DND-41 (cell line): ENCODE results near the gene FGF7.
A peak's percentile ranks its signal among the peaks of the same experiment; 100 is the strongest.

Source experiments
- ATAC-seq: fragments of 200-7000 bp; cut with Tn5 transposase; 3 replicates; pipeline ENCODE4 v1.9.1; 2021; ENCODE audit warnings: low read depth; ENCODE audit not compliant: insufficient read depth
- DNase-seq: peaks from one replicate; pipeline ENCODE4 v3.0.0-alpha.2; 2020
- H2AFZ ChIP-seq: 2 replicates; pipeline ENCODE4 v1.6.0; 2012; ENCODE audit warnings: low read depth, low read length
- H3K27ac ChIP-seq: 2 replicates; pipeline ENCODE4 v1.5.1; 2012; ENCODE audit warnings: low read length, inconsistent platforms
- H3K27me3 ChIP-seq: fragments of 200-600 bp; sonication (generic); 2 replicates; pipeline ENCODE4 v1.6.0; 2012; ENCODE audit warnings: low read length, mild to moderate bottlenecking, inconsistent platforms; ENCODE audit not compliant: insufficient read depth, poor library complexity
- H3K36me3 ChIP-seq: 2 replicates; pipeline ENCODE4 v1.5.1; 2012; ENCODE audit warnings: low read length, inconsistent platforms; ENCODE audit not compliant: insufficient read depth
- H3K4me1 ChIP-seq: 2 replicates; pipeline ENCODE4 v1.5.1; 2012; ENCODE audit warnings: mild to moderate bottlenecking, low read length; ENCODE audit not compliant: insufficient read depth
- H3K4me2 ChIP-seq: 2 replicates; pipeline ENCODE4 v1.6.0; 2012; ENCODE audit warnings: mild to moderate bottlenecking, moderate library complexity, low read length, inconsistent platforms; ENCODE audit not compliant: insufficient read depth
- H3K4me3 ChIP-seq, 2 experiments: fragments of 200-600 bp in 1 of 2; shearing (Covaris generic) in 1 of 2; 2 replicates each; pipeline ENCODE4 v1.5.1; 2012 to 2016; ENCODE audit warnings: inconsistent platforms in 2 of 2, low read length in 2 of 2, mild to moderate bottlenecking in 2 of 2, low read depth in 1 of 2, moderate library complexity in 1 of 2
- H3K79me2 ChIP-seq: 2 replicates; pipeline ENCODE4 v1.6.0; 2012; ENCODE audit warnings: low read length, inconsistent platforms; ENCODE audit not compliant: insufficient read depth
- H3K9ac ChIP-seq: 2 replicates; pipeline ENCODE4 v1.6.0; 2012; ENCODE audit warnings: low read depth, mild to moderate bottlenecking, inconsistent platforms, low read length, moderate library complexity
- H3K9me3 ChIP-seq: 2 replicates; pipeline ENCODE4 v1.5.1; 2012; ENCODE audit warnings: low read length, moderate library complexity, mild to moderate bottlenecking, inconsistent platforms; ENCODE audit not compliant: insufficient read depth, severe bottlenecking
- H4K20me1 ChIP-seq: 2 replicates; pipeline ENCODE4 v1.6.0; 2012; ENCODE audit warnings: low read length; ENCODE audit not compliant: insufficient read depth
- EZH2 ChIP-seq: IDR thresholded peaks from 3 replicates; pipeline ENCODE4 v1.6.1; 2012; ENCODE audit warnings: borderline replicate concordance, low read depth, mild to moderate bottlenecking, moderate library complexity, low read length, inconsistent platforms; ENCODE audit not compliant: severe bottlenecking
- TF ChIP-seq, protein P1 (sequence below): IDR thresholded peaks from 2 replicates; pipeline ENCODE4 v1.5.1; 2012; ENCODE audit warnings: borderline replicate concordance, low read length, moderate library complexity, mild to moderate bottlenecking; ENCODE audit not compliant: poor library complexity, severe bottlenecking; ENCODE audit errors: extremely low read depth

Gene FGF7

DNA sequence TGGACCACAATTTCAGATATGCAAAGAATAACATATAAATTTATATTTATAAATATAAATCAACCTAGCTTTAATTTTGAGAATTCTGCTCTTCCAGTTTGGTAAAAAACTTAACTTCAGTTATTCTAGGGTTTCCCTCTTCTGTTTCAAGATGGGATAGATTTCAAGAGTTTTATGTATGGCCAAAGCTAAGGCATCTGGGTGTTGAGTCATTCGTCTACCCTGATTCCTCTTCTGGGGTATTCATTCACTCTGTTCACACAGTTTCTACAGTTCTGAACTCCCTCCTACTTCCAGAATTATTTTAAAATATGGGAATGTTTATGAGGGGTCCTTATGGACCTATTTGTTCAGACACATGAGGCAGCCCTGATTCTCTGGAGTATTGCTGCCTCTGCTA lies 4.2 kb upstream of the FGF7 start:
- H3K79me2 ChIP-seq: no peaks in the 10 kb centered on the region
- no peak for DNase-seq
- no peaks in the 10 kb centered on the region for H3K9me3 ChIP-seq
- no peak overlapping the region for H2AFZ ChIP-seq
- no peaks in the 10 kb centered on the region for H4K20me1 ChIP-seq
- no peak for ATAC-seq
- no peaks in the 10 kb centered on the region for H3K36me3 ChIP-seq
- no peak overlapping the region for H3K27ac ChIP-seq
- TF ChIP-seq, protein P1, sequence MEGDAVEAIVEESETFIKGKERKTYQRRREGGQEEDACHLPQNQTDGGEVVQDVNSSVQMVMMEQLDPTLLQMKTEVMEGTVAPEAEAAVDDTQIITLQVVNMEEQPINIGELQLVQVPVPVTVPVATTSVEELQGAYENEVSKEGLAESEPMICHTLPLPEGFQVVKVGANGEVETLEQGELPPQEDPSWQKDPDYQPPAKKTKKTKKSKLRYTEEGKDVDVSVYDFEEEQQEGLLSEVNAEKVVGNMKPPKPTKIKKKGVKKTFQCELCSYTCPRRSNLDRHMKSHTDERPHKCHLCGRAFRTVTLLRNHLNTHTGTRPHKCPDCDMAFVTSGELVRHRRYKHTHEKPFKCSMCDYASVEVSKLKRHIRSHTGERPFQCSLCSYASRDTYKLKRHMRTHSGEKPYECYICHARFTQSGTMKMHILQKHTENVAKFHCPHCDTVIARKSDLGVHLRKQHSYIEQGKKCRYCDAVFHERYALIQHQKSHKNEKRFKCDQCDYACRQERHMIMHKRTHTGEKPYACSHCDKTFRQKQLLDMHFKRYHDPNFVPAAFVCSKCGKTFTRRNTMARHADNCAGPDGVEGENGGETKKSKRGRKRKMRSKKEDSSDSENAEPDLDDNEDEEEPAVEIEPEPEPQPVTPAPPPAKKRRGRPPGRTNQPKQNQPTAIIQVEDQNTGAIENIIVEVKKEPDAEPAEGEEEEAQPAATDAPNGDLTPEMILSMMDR: no peak
- no peak for TF ChIP-seq EZH2
- no peak overlapping the region for H3K4me2 ChIP-seq
- no peaks in the 10 kb centered on the region for H3K4me1 ChIP-seq
- H3K27me3 ChIP-seq: no peaks in the 10 kb centered on the region
- no peak overlapping the region for H3K4me3 ChIP-seq
- no peak overlapping the region for H3K9ac ChIP-seq

DNA sequence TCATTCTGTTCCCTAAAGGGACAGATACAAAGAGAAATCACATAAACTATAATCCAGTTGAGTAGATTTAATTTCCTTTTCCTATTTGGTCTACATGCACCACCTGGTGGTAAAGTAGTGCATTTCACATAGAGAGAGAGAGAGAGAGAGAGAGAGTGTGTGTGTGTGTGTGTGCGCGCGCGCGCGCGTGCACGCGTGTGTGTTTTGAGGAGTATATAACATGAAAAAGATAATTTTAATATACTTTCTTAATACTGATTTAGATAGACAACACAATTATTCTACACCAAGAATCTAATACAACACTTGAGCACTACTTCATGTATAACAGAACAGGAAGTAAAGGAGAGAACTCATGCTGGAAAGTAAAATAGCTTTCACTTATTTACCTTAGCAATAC lies 1.1 kb upstream of the FGF7 start:
- no peaks in the 10 kb centered on the region for H3K4me1 ChIP-seq
- H3K36me3 ChIP-seq: no peaks in the 10 kb centered on the region
- TF ChIP-seq EZH2: no peak
- TF ChIP-seq, protein P1: peak; percentile 70
- H3K9ac ChIP-seq: no peak overlapping the region
- peak; percentile 24 for DNase-seq
- no peaks in the 10 kb centered on the region for H3K9me3 ChIP-seq
- peak; percentile 54; the same call in 1 of the 3 replicates for ATAC-seq
- H3K27me3 ChIP-seq: no peaks in the 10 kb centered on the region
- no peak overlapping the region for H3K27ac ChIP-seq
- no peaks in the 10 kb centered on the region for H4K20me1 ChIP-seq
- H3K4me3 ChIP-seq: peak overlapping the region in 1 of 2 experiments; percentile 22; a peak in 1 of 4 replicates
- H3K79me2 ChIP-seq: no peaks in the 10 kb centered on the region
- peak overlapping the region; percentile 45; the same call in 1 of the 2 replicates for H3K4me2 ChIP-seq
- H2AFZ ChIP-seq: no peak overlapping the region

DNA sequence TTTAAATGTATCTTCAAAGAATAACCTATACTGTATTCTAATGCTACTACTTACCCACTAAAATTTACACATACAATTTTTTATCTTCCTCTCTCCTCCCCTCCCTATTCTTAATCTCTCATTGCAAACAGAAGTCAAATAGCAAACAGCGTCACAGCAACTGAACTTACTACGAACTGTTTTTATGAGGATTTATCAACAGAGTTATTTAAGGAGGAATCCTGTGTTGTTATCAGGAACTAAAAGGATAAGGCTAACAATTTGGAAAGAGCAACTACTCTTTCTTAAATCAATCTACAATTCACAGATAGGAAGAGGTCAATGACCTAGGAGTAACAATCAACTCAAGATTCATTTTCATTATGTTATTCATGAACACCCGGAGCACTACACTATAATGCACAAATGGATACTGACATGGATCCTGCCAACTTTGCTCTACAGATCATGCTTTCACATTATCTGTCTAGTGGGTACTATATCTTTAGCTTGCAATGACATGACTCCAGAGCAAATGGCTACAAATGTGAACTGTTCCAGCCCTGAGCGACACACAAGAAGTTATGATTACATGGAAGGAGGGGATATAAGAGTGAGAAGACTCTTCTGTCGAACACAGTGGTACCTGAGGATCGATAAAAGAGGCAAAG lies 984 bp downstream of the FGF7 start:
- Histone ChIP-seq H2AFZ (no peak overlapping the region), H3K9ac (no peak overlapping the region), H4K20me1 (no peaks in the 10 kb centered on the region), H3K27me3 (no peaks in the 10 kb centered on the region), H3K36me3 (no peaks in the 10 kb centered on the region), H3K27ac (no peak overlapping the region), H3K9me3 (no peaks in the 10 kb centered on the region), H3K4me2 (no peak overlapping the region), H3K79me2 (no peaks in the 10 kb centered on the region), H3K4me3 (no peak overlapping the region), H3K4me1 (no peaks in the 10 kb centered on the region)
- ATAC-seq (no peak), DNase-seq (no peak)
- TF ChIP-seq, protein P1: no peak
- TF ChIP-seq EZH2: no peak
